Gastrocnemius medialis (tissue), 4 donors: ENCODE results near the gene PLS3. TPM values are rescaled to one million over a fixed set of nuclear protein-coding genes. Genes with fewer than 3 reads are reported as not detected.
A peak's percentile ranks its signal among the peaks of the same experiment; 100 is the strongest.

ENCODE experiments used
- ATAC-seq, 2 donors: fragments of 150-250 bp; one replicate each; pipeline ENCODE4 v1.9.1; 2016
- DNase-seq, 2 donors: peaks; one replicate each; pipeline ENCODE4 v3.0.0-alpha.2; 2019
- H3K27ac ChIP-seq, 4 donors: fragments of 200-600 bp; sonication (generic); 1 replicate in 1 of 4; 2 replicates in 3 of 4; pipeline ENCODE4 v1.5.1; 2016 to 2018; ENCODE audit warnings: mild to moderate bottlenecking in 2 of 4, moderate library complexity in 1 of 4
- H3K27me3 ChIP-seq, 3 donors: fragments of 200-600 bp; sonication (generic) in 2 of 3; 1 replicate in 1 of 3; 2 replicates in 2 of 3; pipeline versions ENCODE4 v1.5.1 to v1.6.0; 2016 to 2019; ENCODE audit warnings: mild to moderate bottlenecking in 1 of 3, moderate library complexity in 1 of 3
- H3K36me3 ChIP-seq, 2 donors: fragments of 200-600 bp; sonication (generic) in 1 of 2; one replicate each; pipeline ENCODE4 v1.5.1; 2017 to 2018
- H3K4me1 ChIP-seq, 2 donors: fragments of 200-600 bp; sonication (generic) in 1 of 2; one replicate each; pipeline ENCODE4 v1.5.1; 2016 to 2017; ENCODE audit warnings: mild to moderate bottlenecking in 2 of 2
- H3K4me3 ChIP-seq, 4 donors: fragments of 200-600 bp; sonication (generic) in 3 of 4; 1 replicate in 1 of 4; 2 replicates in 3 of 4; pipeline ENCODE4 v1.5.1; 2016 to 2019; ENCODE audit warnings: mild to moderate bottlenecking in 2 of 4
- H3K9me3 ChIP-seq, 3 donors: fragments of 200-600 bp; sonication (generic) in 2 of 3; 1 replicate in 1 of 3; 2 replicates in 2 of 3; pipeline ENCODE4 v1.5.1; 2016 to 2019
- CTCF ChIP-seq, 5 experiments: fragments of 450-650 bp in 3 of 5; fragments of 200-600 bp in 2 of 5; sonication (generic) in 2 of 5; IDR thresholded peaks in 4 of 5; conservative IDR thresholded peaks in 1 of 5; 1 replicate in 4 of 5; 2 replicates in 1 of 5; pipeline ENCODE4 v1.5.1; 2016 to 2019; ENCODE audit warnings: antibody characterized with exemption in 5 of 5, mild to moderate bottlenecking in 3 of 5, moderate library complexity in 3 of 5
- POLR2A ChIP-seq, 2 donors: fragments of 450-650 bp; IDR thresholded peaks; one replicate each; pipeline ENCODE4 v1.6.1; 2017; ENCODE audit warnings: antibody characterized with exemption in 2 of 2, mild to moderate bottlenecking in 2 of 2, moderate library complexity in 2 of 2
- in situ Hi-C, 4 donors: fragments of 200-750 bp; cut with MboI; loops; one replicate each; pipeline versions ENCODE4 v1.15.0 to v1.8.0; 2017; ENCODE audit warnings: low sequenced_read_pairs in 4 of 4
- intact Hi-C: fragments of 100-400 bp; cut with DNase I; formaldehyde crosslinking; loops from one replicate; pipeline ENCODE4 v1.15.1; 2023; ENCODE audit warnings: low total_unique reads
- total RNA-seq, 4 donors: library from RNA; depleted of rRNA; stranded (reverse); fragments of >200 nt; gene quantifications; one replicate each; pipeline versions ENCODE4 v1.1.0 to v1.2.3, GENCODE V29; 2016

Gene PLS3
- total RNA-seq, 4 donors from 2014 or later: 15.8 to 23.1 (median 19.5) TPM

DNA sequence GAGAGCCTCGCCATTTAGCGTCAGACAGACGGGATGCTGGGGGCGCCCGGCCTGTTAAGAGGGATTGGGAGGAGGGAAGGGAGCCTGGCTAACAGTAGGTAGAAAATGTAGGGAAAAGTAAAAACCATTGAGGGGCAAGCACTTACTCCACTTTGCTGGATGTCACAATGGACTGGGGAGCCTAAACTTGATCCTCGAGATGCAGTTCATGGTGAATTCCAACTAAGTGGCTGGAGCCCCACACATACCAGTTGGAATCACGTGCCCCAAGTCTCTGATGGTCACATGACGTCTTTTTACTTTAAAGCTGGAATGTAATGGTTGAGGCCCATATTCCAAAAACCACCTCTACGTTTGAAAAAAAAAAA, 1.5 kb downstream of the PLS3 start:
- TF ChIP-seq CTCF (IDR thresholded peaks at IDR 0.05 in 4 of 5, conservative IDR thresholded peaks at IDR 0.05 in 1 of 5): no peak
- no peak for TF ChIP-seq POLR2A (IDR thresholded peaks at IDR 0.05)
- in situ Hi-C loops (no loop called here), intact Hi-C loops (loop anchor here (5.0 kb wide), 4 partner anchors 65 to 230 kb away; no protein-coding TSS in a partner anchor)
- no peaks in the 10 kb centered on the region for H3K36me3 ChIP-seq
- peak overlapping the region; percentile 66 to 77 (median 72) for H3K4me3 ChIP-seq
- ATAC-seq (peak in 1 of 2 donors; percentile 13), DNase-seq (no peak)
- H3K27ac ChIP-seq: peak overlapping the region; percentile 89 to 93 (median 92)
- H3K4me1 ChIP-seq: peaks cover 3 to 10% of the 10 kb centered on the region in 2 donors
- no peaks in the 10 kb centered on the region for H3K9me3 ChIP-seq
- peaks cover 0 to 16% (median 10%) of the 10 kb centered on the region in 3 donors for H3K27me3 ChIP-seq

GRCh38 chrX:115563633-115564162, 2.7 kb downstream of the PLS3 start:
- no peak for DNase-seq
- Histone ChIP-seq H3K9me3 (no peaks in the 10 kb centered on the region), H3K27ac (peak overlapping the region; percentile 89 to 93 (median 92)), H3K27me3 (peaks cover 0 to 16% (median 10%) of the 10 kb centered on the region in 3 donors), H3K4me1 (peaks cover 3 to 10% of the 10 kb centered on the region in 2 donors), H3K4me3 (peak overlapping the region in 2 of 4 donors; percentile 7 to 13), H3K36me3 (no peaks in the 10 kb centered on the region)
- ATAC-seq: no peak
- in situ Hi-C loops (no loop called here), intact Hi-C loops (loop anchor here (5.0 kb wide), 4 partner anchors 64 to 231 kb away; no protein-coding TSS in a partner anchor)
- TF ChIP-seq POLR2A (IDR thresholded peaks at IDR 0.05) (no peak), CTCF (IDR thresholded peaks at IDR 0.05 in 4 of 5, conservative IDR thresholded peaks at IDR 0.05 in 1 of 5) (no peak)

DNA sequence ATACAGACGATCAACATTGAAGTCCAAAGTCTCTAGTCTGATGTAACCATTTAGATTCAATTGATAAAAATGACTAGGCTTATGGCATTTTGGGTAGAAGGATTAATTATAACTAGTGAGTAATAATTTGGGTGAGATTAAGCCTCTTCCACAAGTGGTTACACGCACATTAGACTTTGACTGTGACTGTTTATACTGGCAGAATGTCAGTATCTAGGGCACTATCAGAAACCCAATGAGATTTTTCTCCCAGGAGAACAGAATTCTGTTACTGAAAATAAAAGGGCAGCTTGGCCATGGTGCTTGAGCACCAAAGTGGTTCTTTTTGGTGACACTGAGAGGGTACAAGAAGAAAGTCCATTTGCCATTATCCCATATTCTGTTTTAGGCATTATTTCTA, 3.3 kb downstream of the PLS3 start:
- H3K36me3 ChIP-seq: no peaks in the 10 kb centered on the region

GRCh38 chrX:115565888-115566287, 4.9 kb downstream of the PLS3 start:
- intact Hi-C loops: no loop called here
- in situ Hi-C loops: no loop called here
- no peaks in the 10 kb centered on the region for H3K9me3 ChIP-seq
- H3K36me3 ChIP-seq: no peaks in the 10 kb centered on the region
- no peak overlapping the region for H3K4me3 ChIP-seq
- DNase-seq: no peak
- H3K27me3 ChIP-seq: peaks cover 0 to 16% (median 10%) of the 10 kb centered on the region in 3 donors
- TF ChIP-seq CTCF (IDR thresholded peaks at IDR 0.05 in 4 of 5, conservative IDR thresholded peaks at IDR 0.05 in 1 of 5) (no peak), POLR2A (IDR thresholded peaks at IDR 0.05) (no peak)
- peaks cover 3 to 10% of the 10 kb centered on the region in 2 donors for H3K4me1 ChIP-seq
- peak overlapping the region in 3 of 4 donors; percentile 90 to 93 (median 93) for H3K27ac ChIP-seq
- no peak for ATAC-seq

More for the DNA sequence above, 3.3 kb downstream of the PLS3 start:
- Histone ChIP-seq H3K27me3 (peaks cover 0 to 16% (median 10%) of the 10 kb centered on the region in 3 donors), H3K4me3 (no peak overlapping the region), H3K27ac (peak overlapping the region; percentile 89 to 93 (median 92)), H3K9me3 (no peaks in the 10 kb centered on the region), H3K4me1 (peaks cover 3 to 10% of the 10 kb centered on the region in 2 donors)
- in situ Hi-C loops (no loop called here), intact Hi-C loops (loop anchor here (5.0 kb wide), 4 partner anchors 63 to 232 kb away; no protein-coding TSS in a partner anchor)
- TF ChIP-seq POLR2A (IDR thresholded peaks at IDR 0.05) (no peak), CTCF (IDR thresholded peaks at IDR 0.05 in 4 of 5, conservative IDR thresholded peaks at IDR 0.05 in 1 of 5) (no peak)
- ATAC-seq (no peak), DNase-seq (no peak)
